Liver (tissue), 9 donors: Measurements from ENCODE around the gene SFN. TPM values are rescaled to one million over a fixed set of nuclear protein-coding genes. Genes with fewer than 3 reads are reported as not detected.
A peak's percentile ranks its signal among the peaks of the same experiment; 100 is the strongest.

Experiments used
- DNase-seq: peaks from one replicate; pipeline ENCODE4 v3.0.0-alpha.2; 2017; ENCODE audit warnings: low spot score
- H3K27ac ChIP-seq, 2 donors: one replicate each; pipeline ENCODE4 v1.7.0; 2013; ENCODE audit warnings: inconsistent platforms in 2 of 2, low read length in 2 of 2, control low read depth in 1 of 2, low read depth in 1 of 2, mild to moderate bottlenecking in 1 of 2
- H3K27me3 ChIP-seq, 4 donors: one replicate each; pipeline versions ENCODE4 v1.6.1 to v1.7.0; 2013; ENCODE audit warnings: low read length in 3 of 4, inconsistent platforms in 1 of 4, mild to moderate bottlenecking in 1 of 4, moderate library complexity in 1 of 4; ENCODE audit not compliant: control insufficient read depth in 4 of 4, insufficient read depth in 4 of 4
- H3K36me3 ChIP-seq, 4 donors: one replicate each; pipeline versions ENCODE4 v1.6.1 to v1.7.0; 2013; ENCODE audit warnings: low read length in 3 of 4, mild to moderate bottlenecking in 3 of 4, low read depth in 1 of 4, moderate library complexity in 1 of 4; ENCODE audit not compliant: control insufficient read depth in 4 of 4, insufficient read depth in 3 of 4
- H3K4me1 ChIP-seq, 4 donors: one replicate each; pipeline versions ENCODE4 v1.6.1 to v1.7.0; 2013; ENCODE audit warnings: low read length in 3 of 4, mild to moderate bottlenecking in 3 of 4, moderate library complexity in 1 of 4; ENCODE audit not compliant: control insufficient read depth in 4 of 4, insufficient read depth in 4 of 4
- H3K4me3 ChIP-seq, 3 donors: one replicate each; pipeline versions ENCODE4 v1.6.1 to v1.7.0; 2013; ENCODE audit warnings: low read length in 3 of 3, control low read depth in 1 of 3, low read depth in 1 of 3, mild to moderate bottlenecking in 1 of 3
- H3K9ac ChIP-seq, 2 donors: one replicate each; pipeline ENCODE4 v1.7.0; 2013; ENCODE audit warnings: low read length in 2 of 2, mild to moderate bottlenecking in 2 of 2, moderate library complexity in 2 of 2, control low read depth in 1 of 2, low read depth in 1 of 2
- H3K9me3 ChIP-seq, 4 donors: one replicate each; pipeline versions ENCODE4 v1.6.1 to v1.7.0; 2013; ENCODE audit warnings: low read length in 3 of 4; ENCODE audit not compliant: control insufficient read depth in 4 of 4
- ATF3 ChIP-seq: IDR thresholded peaks from 2 replicates; pipeline ENCODE4 v1.6.1; 2016; ENCODE audit warnings: antibody characterized with exemption
- CTCF ChIP-seq: fragments of 150-350 bp; IDR thresholded peaks from 2 replicates; pipeline ENCODE4 v1.5.1; 2017; ENCODE audit warnings: improper control_type of control experiment, low read depth, low read length; ENCODE audit not compliant: missing input control
- EGR1 ChIP-seq, 2 donors: IDR thresholded peaks; 2 replicates each; pipeline ENCODE4 v1.6.1; 2016 to 2018; ENCODE audit warnings: antibody characterized with exemption in 2 of 2, low read depth in 2 of 2
- FOXA1 ChIP-seq: IDR thresholded peaks from 2 replicates; pipeline ENCODE4 v1.6.1; 2016; ENCODE audit warnings: antibody characterized with exemption
- FOXA2 ChIP-seq: IDR thresholded peaks from 2 replicates; pipeline ENCODE4 v1.6.1; 2016; ENCODE audit warnings: antibody characterized with exemption
- GABPA ChIP-seq, 2 donors: IDR thresholded peaks in 1 of 2; conservative IDR thresholded peaks in 1 of 2; 2 replicates each; pipeline ENCODE4 v1.6.1; 2016; ENCODE audit warnings: antibody characterized with exemption in 2 of 2, mild to moderate bottlenecking in 1 of 2, moderate library complexity in 1 of 2
- HNF4A ChIP-seq, 2 donors: conservative IDR thresholded peaks; 2 replicates each; pipeline ENCODE4 v1.6.1; 2016; ENCODE audit warnings: antibody characterized with exemption in 2 of 2, mild to moderate bottlenecking in 2 of 2
- HNF4G ChIP-seq: IDR thresholded peaks from 2 replicates; pipeline ENCODE4 v1.6.1; 2016; ENCODE audit warnings: antibody characterized with exemption
- JUND ChIP-seq, 2 donors: IDR thresholded peaks; 2 replicates each; pipeline ENCODE4 v1.6.1; 2016; ENCODE audit warnings: antibody characterized with exemption in 2 of 2
- MAX ChIP-seq: IDR thresholded peaks from 2 replicates; pipeline ENCODE4 v1.6.1; 2016; ENCODE audit warnings: antibody characterized with exemption
- NR2F2 ChIP-seq: IDR thresholded peaks from 2 replicates; pipeline ENCODE4 v1.6.1; 2016; ENCODE audit warnings: antibody characterized with exemption
- RAD21 ChIP-seq, 2 donors: IDR thresholded peaks; 2 replicates each; pipeline ENCODE4 v1.6.1; 2016; ENCODE audit warnings: antibody characterized with exemption in 2 of 2, mild to moderate bottlenecking in 2 of 2
- REST ChIP-seq: IDR thresholded peaks from 2 replicates; pipeline ENCODE4 v1.6.1; 2016; ENCODE audit warnings: antibody characterized with exemption, mild to moderate bottlenecking
- RXRA ChIP-seq, 2 donors: IDR thresholded peaks; 2 replicates each; pipeline ENCODE4 v1.6.1; 2017 to 2018; ENCODE audit warnings: antibody characterized with exemption in 2 of 2, mild to moderate bottlenecking in 1 of 2
- SP1 ChIP-seq: IDR thresholded peaks from 2 replicates; pipeline ENCODE4 v1.6.1; 2018; ENCODE audit warnings: antibody characterized with exemption, mild to moderate bottlenecking
- TAF1 ChIP-seq: conservative IDR thresholded peaks from 2 replicates; pipeline ENCODE4 v1.6.1; 2016; ENCODE audit warnings: antibody characterized with exemption, mild to moderate bottlenecking
- YY1 ChIP-seq: IDR thresholded peaks from 2 replicates; pipeline ENCODE4 v1.6.1; 2016; ENCODE audit warnings: antibody characterized with exemption, mild to moderate bottlenecking
- ZBTB33 ChIP-seq: IDR thresholded peaks from 2 replicates; pipeline ENCODE4 v1.6.1; 2016; ENCODE audit warnings: antibody characterized with exemption
- WGBS: extraction: QIAGEN DNeasy Blood & Tissue Kit; methylation state at CpG from one replicate; pipeline ENCODE4 v1.1.7; 2013; 5-methylcytosine and 5-hydroxymethylcytosine counted together
- polyA plus RNA-seq, 2 donors: library from polyadenylated mRNA; stranded (reverse) in 1 of 2; unstranded in 1 of 2; fragments of 200-250 nt in 1 of 2; fragments of >200 nt in 1 of 2; fragmentation: Nextera tagmentation in 1 of 2; extraction: Ambion mirVana in 1 of 2; gene quantifications; one replicate each; pipeline versions ENCODE4 v1.2.1 to v1.2.3, GENCODE V29; 2013 to 2015
- total RNA-seq, 2 donors: library from RNA; depleted of rRNA; stranded (reverse); fragments of >200 nt; gene quantifications; one replicate each; pipeline ENCODE4 v1.2.3, GENCODE V29; 2014
- donor health status: healthy.
- donor health status: healthy.
- donor health status: healthy.
- donor health status: healthy.
- donor health status: healthy.

The SFN gene
- total and polyA plus RNA-seq, 4 donors: 0.17 to 0.69 TPM; not detected in 2

GRCh38 chr1:26829184-26829911 is 33.6 kb upstream of the SFN start:
- no peak for DNase-seq
- Histone ChIP-seq H3K36me3 (peaks cover 3 to 10% (median 6%) of the 10 kb centered on the region in 4 donors), H3K9ac (peak overlapping the region in 1 of 2 donors; percentile 42), H3K27ac (peak overlapping the region; percentile 33 to 83), H3K27me3 (no peaks in the 10 kb centered on the region), H3K4me1 (peaks cover 15 to 63% (median 50%) of the 10 kb centered on the region in 4 donors), H3K9me3 (no peaks in the 10 kb centered on the region), H3K4me3 (no peak overlapping the region)
- 91% methylated on average over 6 of the region's 6 CpGs for WGBS
- TF ChIP-seq GABPA (IDR thresholded peaks at IDR 0.05 in 1 of 2, conservative IDR thresholded peaks at IDR 0.05 in 1 of 2) (no peak), MAX (no peak), ATF3 (no peak), NR2F2 (no peak), ZBTB33 (no peak), FOXA2 (no peak), YY1 (no peak), HNF4G (no peak), FOXA1 (no peak), SP1 (no peak)

GRCh38 chr1:26831059-26831458 is 31.9 kb upstream of the SFN start:
- Histone ChIP-seq H3K27ac (peak overlapping the region; percentile 83 to 93), H3K36me3 (peaks cover 3 to 23% (median 16%) of the 10 kb centered on the region in 4 donors), H3K9ac (peak overlapping the region in 1 of 2 donors; percentile 48), H3K4me1 (peaks cover 12 to 57% (median 44%) of the 10 kb centered on the region in 4 donors), H3K4me3 (no peak overlapping the region), H3K27me3 (no peaks in the 10 kb centered on the region), H3K9me3 (no peaks in the 10 kb centered on the region)
- TF ChIP-seq YY1: no peak
- no peak for TF ChIP-seq EGR1 (IDR thresholded peaks at IDR 0.05; ENCODE audit: low read depth in 2 of 2)
- no peak for TF ChIP-seq TAF1
- TF ChIP-seq MAX: no peak
- no peak for TF ChIP-seq JUND (IDR thresholded peaks at IDR 0.05)
- no peak for TF ChIP-seq FOXA2
- no peak for TF ChIP-seq RAD21 (IDR thresholded peaks at IDR 0.05)
- no peak for TF ChIP-seq REST
- TF ChIP-seq CTCF: no peak
- no peak for TF ChIP-seq ZBTB33
- TF ChIP-seq RXRA (IDR thresholded peaks at IDR 0.05): no peak
- no peak for TF ChIP-seq HNF4G
- no peak for TF ChIP-seq HNF4A (conservative IDR thresholded peaks at IDR 0.05)
- TF ChIP-seq NR2F2: no peak
- WGBS: 92% methylated on average over 3 of the region's 3 CpGs
- DNase-seq: no peak
